GM21528 (cell line): ENCODE results near the gene AK8.

Experiments
- ATAC-seq: cut with Tn5 transposase; IDR thresholded peaks from one replicate; pipeline ENCODE4 v1.9.1; 2021; ENCODE audit warnings: mild to moderate bottlenecking, moderate library complexity; ENCODE audit not compliant: unreplicated experiment, low FRiP score

AK8 gene

DNA sequence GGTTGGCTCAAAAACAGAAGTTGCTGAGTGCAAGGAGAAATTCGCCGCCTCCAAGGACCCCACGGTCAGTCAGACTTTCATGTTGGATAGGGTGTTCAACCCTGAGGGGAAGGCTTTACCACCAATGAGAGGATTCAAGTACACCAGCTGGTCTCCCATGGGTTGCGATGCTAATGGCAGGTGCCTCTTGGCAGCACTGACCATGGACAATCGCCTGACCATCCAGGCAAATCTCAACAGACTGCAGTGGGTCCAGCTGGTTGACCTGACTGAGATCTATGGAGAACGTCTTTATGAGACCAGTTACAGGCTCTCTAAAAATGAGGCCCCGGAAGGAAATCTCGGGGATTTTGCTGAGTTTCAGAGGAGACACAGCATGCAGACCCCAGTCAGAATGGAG is 200.1 kb downstream of the AK8 start:
- no peak for ATAC-seq
